Activated CD4-positive, alpha-beta memory T cell treated with anti-CD3 and anti-CD28 coated beads, Interleukin-2, amount 10 ng/mL, durations not matched to agents 7 days and 5 days (primary cell): ENCODE data around the gene C10orf90. TPM values are rescaled to one million over a fixed set of nuclear protein-coding genes. Genes with fewer than 3 reads are reported as not detected.

ENCODE experiments used
- CTCF ChIA-PET: fragments of 350-600 bp; sonication (Branson Sonifier 250); formaldehyde crosslinking; loops from one replicate; lab custom pipeline; 2021; ENCODE audit warnings: antibody characterized with exemption, inconsistent platforms; lab: Charles Lee
- POLR2A ChIA-PET: fragments of 350-600 bp; sonication (Branson Sonifier 250); formaldehyde crosslinking; loops from one replicate; lab custom pipeline; 2021; ENCODE audit warnings: antibody characterized with exemption; lab: Charles Lee
- DNase-seq: peaks from one replicate; pipeline ENCODE4 v3.0.0-alpha.2; 2020
- H3K27ac Mint-ChIP-seq: one replicate; pipeline ENCODE4 v1.8.0; 2021; ENCODE audit warnings: mild to moderate bottlenecking, mixed read lengths
- H3K27me3 Mint-ChIP-seq: one replicate; pipeline ENCODE4 v1.8.0; 2021; ENCODE audit warnings: mixed read lengths
- H3K36me3 Mint-ChIP-seq: one replicate; pipeline ENCODE4 v1.8.0; 2021; ENCODE audit warnings: low read depth, mixed read lengths
- H3K4me1 Mint-ChIP-seq: one replicate; pipeline ENCODE4 v1.8.0; 2021; ENCODE audit warnings: mixed read lengths
- H3K4me3 Mint-ChIP-seq: one replicate; pipeline ENCODE4 v1.8.0; 2021; ENCODE audit warnings: mild to moderate bottlenecking, mixed read lengths
- H3K9me3 Mint-ChIP-seq: one replicate; pipeline ENCODE4 v1.8.0; 2021; ENCODE audit warnings: mixed read lengths
- total RNA-seq, 2 experiments: library from RNA; stranded (reverse); gene quantifications; one replicate each; pipeline ENCODE4 v1.2.3, GENCODE V29; 2021

Gene C10orf90
- total RNA-seq, 2 experiments from 2014 or later: not detected

- ChIA-PET CTCF (no interaction called here), POLR2A (no interaction called here)
- Mint-ChIP-seq H3K36me3 (no peaks in the 10 kb centered on the region), H3K4me1 (no peaks in the 10 kb centered on the region), H3K27me3 (no peaks in the 10 kb centered on the region), H3K27ac (no peak overlapping the region), H3K4me3 (no peak overlapping the region), H3K9me3 (peaks cover 2% of the 10 kb centered on the region)
- DNase-seq: no peak
Measured at GRCh38 chr10:126478546-126478945, 191.9 kb downstream of the C10orf90 start.

GRCh38 chr10:126476246-126476645 is 194.2 kb downstream of the C10orf90 start:
- DNase-seq: no peak
- CTCF ChIA-PET: no interaction called here
- POLR2A ChIA-PET: no interaction called here
- Mint-ChIP-seq H3K27ac (no peak overlapping the region), H3K4me1 (no peaks in the 10 kb centered on the region), H3K27me3 (no peaks in the 10 kb centered on the region), H3K36me3 (no peaks in the 10 kb centered on the region), H3K4me3 (no peak overlapping the region), H3K9me3 (peaks cover 3% of the 10 kb centered on the region)

- Mint-ChIP-seq H3K27ac (no peak overlapping the region), H3K27me3 (no peaks in the 10 kb centered on the region), H3K9me3 (peaks cover 3% of the 10 kb centered on the region), H3K4me3 (no peak overlapping the region), H3K36me3 (no peaks in the 10 kb centered on the region), H3K4me1 (no peaks in the 10 kb centered on the region)
- POLR2A ChIA-PET: no interaction called here
- CTCF ChIA-PET: no interaction called here
- DNase-seq: no peak
Measured at GRCh38 chr10:126475074-126475691, 195.3 kb downstream of the C10orf90 start.

GRCh38 chr10:126474031-126474430 is 196.5 kb downstream of the C10orf90 start:
- Mint-ChIP-seq H3K4me1 (peaks cover 7% of the 10 kb centered on the region), H3K27ac (no peak overlapping the region), H3K9me3 (peaks cover 7% of the 10 kb centered on the region), H3K36me3 (no peaks in the 10 kb centered on the region), H3K4me3 (no peak overlapping the region), H3K27me3 (no peaks in the 10 kb centered on the region)
- ChIA-PET POLR2A (no interaction called here), CTCF (no interaction called here)
- DNase-seq: no peak

GRCh38 chr10:126470991-126471390 is 199.5 kb downstream of the C10orf90 start:
- no peak overlapping the region for H3K4me3 Mint-ChIP-seq
- DNase-seq: no peak
- POLR2A ChIA-PET: no interaction called here

GRCh38 chr10:126469692-126470091 is 200.8 kb downstream of the C10orf90 start:
- ChIA-PET POLR2A (no interaction called here), CTCF (interaction anchor here (1.2 kb wide), 1 partner anchor 34 kb away, joined by 3 read pairs; no protein-coding TSS in a partner anchor)
- Mint-ChIP-seq H3K27me3 (no peaks in the 10 kb centered on the region), H3K36me3 (no peaks in the 10 kb centered on the region), H3K9me3 (peaks cover 10% of the 10 kb centered on the region), H3K27ac (peak overlapping the region; percentile 48), H3K4me1 (peaks cover 9% of the 10 kb centered on the region), H3K4me3 (no peak overlapping the region)
- DNase-seq: no peak

More at GRCh38 chr10:126470991-126471390, 199.5 kb downstream of the C10orf90 start:
- Mint-ChIP-seq H3K36me3 (no peaks in the 10 kb centered on the region), H3K4me1 (peaks cover 9% of the 10 kb centered on the region), H3K27ac (no peak overlapping the region), H3K27me3 (no peaks in the 10 kb centered on the region), H3K9me3 (peaks cover 8% of the 10 kb centered on the region)
- CTCF ChIA-PET: no interaction called here

GRCh38 chr10:126468876-126469643 is 201.4 kb downstream of the C10orf90 start:
- H3K4me3 Mint-ChIP-seq: no peak overlapping the region
- H3K27me3 Mint-ChIP-seq: no peaks in the 10 kb centered on the region

GRCh38 chr10:126468467-126468866 is 202.0 kb downstream of the C10orf90 start:
- no peaks in the 10 kb centered on the region for H3K36me3 Mint-ChIP-seq
- H3K9me3 Mint-ChIP-seq: peaks cover 11% of the 10 kb centered on the region
- H3K4me3 Mint-ChIP-seq: no peak overlapping the region
- H3K27me3 Mint-ChIP-seq: no peaks in the 10 kb centered on the region
- no peak overlapping the region for H3K27ac Mint-ChIP-seq
- DNase-seq: no peak
- POLR2A ChIA-PET: no interaction called here
- CTCF ChIA-PET: no interaction called here
- peaks cover 9% of the 10 kb centered on the region for H3K4me1 Mint-ChIP-seq

More at GRCh38 chr10:126468876-126469643, 201.4 kb downstream of the C10orf90 start:
- ChIA-PET POLR2A (no interaction called here), CTCF (interaction anchor here (1.2 kb wide), 1 partner anchor 35 kb away, joined by 3 read pairs; no protein-coding TSS in a partner anchor)
- peak; percentile 25 for DNase-seq
- Mint-ChIP-seq H3K36me3 (no peaks in the 10 kb centered on the region), H3K9me3 (peaks cover 10% of the 10 kb centered on the region), H3K4me1 (peaks cover 9% of the 10 kb centered on the region), H3K27ac (peak overlapping the region; percentile 48)

GRCh38 chr10:126465771-126466170 is 204.7 kb downstream of the C10orf90 start:
- peaks cover 9% of the 10 kb centered on the region for H3K4me1 Mint-ChIP-seq
- no peak overlapping the region for H3K27ac Mint-ChIP-seq
- H3K4me3 Mint-ChIP-seq: no peak overlapping the region
- peaks cover 21% of the 10 kb centered on the region for H3K9me3 Mint-ChIP-seq
- no peaks in the 10 kb centered on the region for H3K36me3 Mint-ChIP-seq
- no peaks in the 10 kb centered on the region for H3K27me3 Mint-ChIP-seq
- DNase-seq: no peak
- ChIA-PET CTCF (no interaction called here), POLR2A (no interaction called here)

GRCh38 chr10:126463286-126463685 is 207.2 kb downstream of the C10orf90 start:
- ChIA-PET CTCF (no interaction called here), POLR2A (no interaction called here)
- Mint-ChIP-seq H3K9me3 (peaks cover 16% of the 10 kb centered on the region), H3K27me3 (no peaks in the 10 kb centered on the region), H3K4me3 (no peak overlapping the region), H3K36me3 (no peaks in the 10 kb centered on the region), H3K27ac (no peak overlapping the region), H3K4me1 (no peaks in the 10 kb centered on the region)
- DNase-seq: no peak

- no peak overlapping the region for H3K27ac Mint-ChIP-seq
- no peaks in the 10 kb centered on the region for H3K36me3 Mint-ChIP-seq
- H3K9me3 Mint-ChIP-seq: peaks cover 16% of the 10 kb centered on the region
- no peaks in the 10 kb centered on the region for H3K27me3 Mint-ChIP-seq
- ChIA-PET POLR2A (no interaction called here), CTCF (no interaction called here)
- no peaks in the 10 kb centered on the region for H3K4me1 Mint-ChIP-seq
- H3K4me3 Mint-ChIP-seq: no peak overlapping the region
- no peak for DNase-seq
Measured at GRCh38 chr10:126461289-126461940, 209.1 kb downstream of the C10orf90 start.

GRCh38 chr10:126459878-126460481 is 210.5 kb downstream of the C10orf90 start:
- Mint-ChIP-seq H3K36me3 (no peaks in the 10 kb centered on the region), H3K4me3 (no peak overlapping the region), H3K27me3 (no peaks in the 10 kb centered on the region), H3K4me1 (no peaks in the 10 kb centered on the region), H3K9me3 (peaks cover 16% of the 10 kb centered on the region), H3K27ac (no peak overlapping the region)
- ChIA-PET CTCF (no interaction called here), POLR2A (no interaction called here)
- DNase-seq: no peak
